Astrocyte (in vitro differentiated cells and primary cell): ENCODE measurements around the gene IGFBPL1. TPM values are rescaled to one million over a fixed set of nuclear protein-coding genes. Genes with fewer than 3 reads are reported as not detected.

Experiments used
- DNase-seq: peaks from one replicate; pipeline ENCODE4 v3.0.0-alpha.2; 2010; ENCODE audit warnings: low read depth
- FAIRE-seq: peaks from 2 replicates; lab custom pipeline; 2011; peaks lifted over from hg19 to GRCh38; lab: Jason Lieb, UNC
- H2AFZ ChIP-seq: 2 replicates; pipeline ENCODE4 v1.6.0; 2012; ENCODE audit warnings: low read depth, low read length, inconsistent platforms
- H3K27ac ChIP-seq: 2 replicates; pipeline ENCODE4 v1.5.1; 2011; ENCODE audit warnings: low read depth, low read length, inconsistent platforms
- H3K27me3 ChIP-seq: 2 replicates; pipeline ENCODE4 v1.6.0; 2011; ENCODE audit warnings: low read length, inconsistent platforms; ENCODE audit not compliant: insufficient read depth
- H3K36me3 ChIP-seq: 2 replicates; pipeline ENCODE4 v1.5.1; 2011; ENCODE audit warnings: low read length, inconsistent platforms; ENCODE audit not compliant: insufficient read depth
- H3K4me1 ChIP-seq: 2 replicates; pipeline ENCODE4 v1.5.1; 2011; ENCODE audit warnings: low read length, inconsistent platforms; ENCODE audit not compliant: insufficient read depth
- H3K4me2 ChIP-seq: 2 replicates; pipeline ENCODE4 v1.6.0; 2012; ENCODE audit warnings: low read length, inconsistent platforms
- H3K4me3 ChIP-seq: 2 replicates; pipeline ENCODE4 v1.5.1; 2011; ENCODE audit warnings: low read depth, mild to moderate bottlenecking, low read length, inconsistent platforms; ENCODE audit not compliant: insufficient read depth
- H3K79me2 ChIP-seq: 2 replicates; pipeline ENCODE4 v1.6.0; 2012; ENCODE audit warnings: mild to moderate bottlenecking, low read length, inconsistent platforms; ENCODE audit not compliant: insufficient read depth
- H3K9ac ChIP-seq: 2 replicates; pipeline ENCODE4 v1.6.0; 2012; ENCODE audit warnings: mild to moderate bottlenecking, low read length, inconsistent platforms
- H3K9me3 ChIP-seq: 2 replicates; pipeline ENCODE4 v1.5.1; 2012; ENCODE audit warnings: low read depth, mild to moderate bottlenecking, low read length, inconsistent platforms; ENCODE audit not compliant: insufficient read depth
- H4K20me1 ChIP-seq: 2 replicates; pipeline ENCODE4 v1.6.0; 2012; ENCODE audit warnings: low read length, inconsistent platforms; ENCODE audit not compliant: insufficient read depth
- H3K27ac Mint-ChIP-seq: one replicate; pipeline ENCODE4 v1.8.0; 2021; ENCODE audit warnings: mild to moderate bottlenecking, mixed read lengths; ENCODE audit not compliant: unreplicated experiment
- H3K27me3 Mint-ChIP-seq: one replicate; pipeline ENCODE4 v1.8.0; 2021; ENCODE audit warnings: low read depth, mixed read lengths; ENCODE audit not compliant: unreplicated experiment
- H3K36me3 Mint-ChIP-seq: one replicate; pipeline ENCODE4 v1.8.0; 2021; ENCODE audit warnings: low read depth, mixed read lengths; ENCODE audit not compliant: unreplicated experiment
- H3K4me1 Mint-ChIP-seq: one replicate; pipeline ENCODE4 v1.8.0; 2021; ENCODE audit warnings: low read depth, mixed read lengths; ENCODE audit not compliant: unreplicated experiment
- H3K4me3 Mint-ChIP-seq: one replicate; pipeline ENCODE4 v1.8.0; 2021; ENCODE audit warnings: mild to moderate bottlenecking, moderate library complexity, mixed read lengths; ENCODE audit not compliant: unreplicated experiment
- H3K9me3 Mint-ChIP-seq: one replicate; pipeline ENCODE4 v1.8.0; 2021; ENCODE audit warnings: mild to moderate bottlenecking, mixed read lengths; ENCODE audit not compliant: unreplicated experiment
- CTCF ChIP-seq: IDR thresholded peaks from 2 replicates; pipeline ENCODE4 v1.5.1; 2011; ENCODE audit warnings: low read depth, mild to moderate bottlenecking, inconsistent platforms, low read length, moderate library complexity; ENCODE audit not compliant: insufficient read depth
- EZH2 ChIP-seq: IDR thresholded peaks from 2 replicates; pipeline ENCODE4 v1.6.1; 2012; ENCODE audit warnings: mild to moderate bottlenecking, low read length, inconsistent platforms; ENCODE audit not compliant: insufficient read depth
- total RNA-seq: library from RNA; stranded (reverse); gene quantifications from 2 replicates; pipeline ENCODE4 v1.2.1, GENCODE V29; 2021

The IGFBPL1 gene
- total RNA-seq, 1 donor from 2014 or later: 11.0 TPM

GRCh38 chr9:38360839-38361472, 63.3 kb downstream of the IGFBPL1 start:
- H2AFZ ChIP-seq: no peak overlapping the region
- H3K36me3 ChIP-seq: no peaks in the 10 kb centered on the region
- peak overlapping the region; percentile 35 for H3K27ac ChIP-seq
- no peak overlapping the region for H3K4me3 ChIP-seq
- H3K4me2 ChIP-seq: peak overlapping the region; percentile 64
- Mint-ChIP-seq H3K4me1 (peaks cover 52% of the 10 kb centered on the region), H3K9me3 (peaks cover 2% of the 10 kb centered on the region), H3K27me3 (peaks cover 14% of the 10 kb centered on the region), H3K4me3 (no peak overlapping the region), H3K36me3 (no peaks in the 10 kb centered on the region), H3K27ac (no peak overlapping the region)
- no peaks in the 10 kb centered on the region for H4K20me1 ChIP-seq
- peak overlapping the region; percentile 9 for H3K9ac ChIP-seq
- FAIRE-seq (no peak), DNase-seq (no peak)
- H3K9me3 ChIP-seq: no peaks in the 10 kb centered on the region
- H3K79me2 ChIP-seq: no peaks in the 10 kb centered on the region
- no peaks in the 10 kb centered on the region for H3K27me3 ChIP-seq
- peaks cover 45% of the 10 kb centered on the region for H3K4me1 ChIP-seq
- no peak for TF ChIP-seq CTCF

- H3K4me3 ChIP-seq: no peak overlapping the region
- peaks cover 52% of the 10 kb centered on the region for H3K4me1 Mint-ChIP-seq
- no peaks in the 10 kb centered on the region for H3K36me3 ChIP-seq
- FAIRE-seq (peak; percentile 58), DNase-seq (peak; percentile 29)
- H3K4me2 ChIP-seq: peak overlapping the region; percentile 64
- no peak overlapping the region for H2AFZ ChIP-seq
- peaks cover 15% of the 10 kb centered on the region for H3K27me3 Mint-ChIP-seq
- H3K36me3 Mint-ChIP-seq: no peaks in the 10 kb centered on the region
- peak overlapping the region; percentile 95 for H3K27ac Mint-ChIP-seq
- peak overlapping the region; percentile 35 for H3K27ac ChIP-seq
- peaks cover 45% of the 10 kb centered on the region for H3K4me1 ChIP-seq
- H3K9me3 Mint-ChIP-seq: peaks cover 2% of the 10 kb centered on the region
- peak overlapping the region; percentile 9 for H3K9ac ChIP-seq
- H3K79me2 ChIP-seq: no peaks in the 10 kb centered on the region
- H3K9me3 ChIP-seq: no peaks in the 10 kb centered on the region
- no peak for TF ChIP-seq CTCF
- H3K4me3 Mint-ChIP-seq: no peak overlapping the region
- no peaks in the 10 kb centered on the region for H3K27me3 ChIP-seq
- no peaks in the 10 kb centered on the region for H4K20me1 ChIP-seq
Measured at GRCh38 chr9:38359689-38360385, 64.4 kb downstream of the IGFBPL1 start.

GRCh38 chr9:38359297-38359653, 65.0 kb downstream of the IGFBPL1 start:
- DNase-seq: no peak
- Histone ChIP-seq H3K27ac (no peak overlapping the region), H3K9me3 (no peaks in the 10 kb centered on the region), H3K9ac (no peak overlapping the region), H3K4me2 (no peak overlapping the region), H3K4me3 (no peak overlapping the region), H3K27me3 (no peaks in the 10 kb centered on the region), H3K79me2 (no peaks in the 10 kb centered on the region), H4K20me1 (no peaks in the 10 kb centered on the region), H3K36me3 (no peaks in the 10 kb centered on the region), H2AFZ (no peak overlapping the region), H3K4me1 (peaks cover 45% of the 10 kb centered on the region)
- no peak for TF ChIP-seq EZH2
- no peak for TF ChIP-seq CTCF
- Mint-ChIP-seq H3K4me3 (no peak overlapping the region), H3K9me3 (no peaks in the 10 kb centered on the region), H3K4me1 (peaks cover 52% of the 10 kb centered on the region), H3K27ac (peak overlapping the region; percentile 58), H3K27me3 (peaks cover 12% of the 10 kb centered on the region), H3K36me3 (no peaks in the 10 kb centered on the region)
- no peak for FAIRE-seq
